HEK293 (cell line): ENCODE data around the gene SHOX.

ENCODE experiments used
- CTCF ChIA-PET: fragments of 350-600 bp; formaldehyde crosslinking; extraction: SDS; loops from one replicate; lab custom pipeline; 2021; ENCODE audit warnings: antibody characterized with exemption; lab: Yijun Ruan, JAX
- POLR2A ChIA-PET: fragments of 300-600 bp; formaldehyde crosslinking; extraction: SDS; loops from one replicate; lab custom pipeline; 2020; ENCODE audit warnings: antibody characterized with exemption, inconsistent platforms; lab: Yijun Ruan, JAX
- H3K27ac ChIP-seq: fragments of 200-500 bp; sonication (Bioruptor generic); 2 replicates; pipeline ENCODE4 v1.5.1; 2014; ENCODE audit warnings: low read depth, low read length, control low read depth, inconsistent platforms; ENCODE audit errors: extremely low read depth
- H3K36me3 ChIP-seq, 2 experiments: fragments of 200-500 bp in 1 of 2; sonication (Bioruptor generic) in 1 of 2; 1 replicate in 1 of 2; 2 replicates in 1 of 2; pipeline ENCODE4 v1.5.1; 2014 to 2017; ENCODE audit warnings: inconsistent platforms in 2 of 2, low read length in 2 of 2; ENCODE audit not compliant: control insufficient read depth in 2 of 2, insufficient read depth in 1 of 2
- H3K4me1 ChIP-seq: fragments of 200-500 bp; sonication (Bioruptor generic); 2 replicates; pipeline ENCODE4 v1.5.1; 2014; ENCODE audit warnings: mild to moderate bottlenecking, low read length, inconsistent platforms; ENCODE audit not compliant: control insufficient read depth, insufficient read depth
- H3K4me3 ChIP-seq: 2 replicates; pipeline ENCODE4 v1.5.1; 2011; ENCODE audit warnings: low read depth, mild to moderate bottlenecking, control low read depth, low read length, moderate library complexity
- H3K9me3 ChIP-seq: fragments of 200-500 bp; sonication (Bioruptor generic); 2 replicates; pipeline ENCODE4 v1.5.1; 2014; ENCODE audit warnings: low read depth, low read length, inconsistent platforms; ENCODE audit not compliant: control insufficient read depth, insufficient read depth
- EGR2 ChIP-seq: fragments of 450-650 bp; formaldehyde crosslinking; IDR thresholded peaks from 2 replicates; pipeline ENCODE4 v1.5.1; 2016; ENCODE audit warnings: low read depth, missing biosample characterization, missing genetic modification characterization
- HOXC10 ChIP-seq: sonication (generic); formaldehyde crosslinking; IDR thresholded peaks from 2 replicates; pipeline ENCODE4 v1.8.1; 2023; ENCODE audit warnings: mild to moderate bottlenecking, missing genetic modification reagents
- HOXD13 ChIP-seq: sonication (generic); formaldehyde crosslinking; IDR thresholded peaks from 2 replicates; pipeline ENCODE4 v1.8.0; 2022; ENCODE audit warnings: missing genetic modification reagents, borderline replicate concordance
- IKZF3 ChIP-seq: fragments of 450-650 bp; IDR thresholded peaks from 2 replicates; pipeline ENCODE4 v1.5.0; 2018; ENCODE audit warnings: missing biosample characterization, mild to moderate bottlenecking, missing genetic modification characterization, moderate library complexity
- KLF16 ChIP-seq: fragments of 450-650 bp; formaldehyde crosslinking; IDR thresholded peaks from 2 replicates; pipeline ENCODE4 v1.5.1; 2017; ENCODE audit warnings: missing biosample characterization, missing genetic modification characterization
- KLF7 ChIP-seq: fragments of 450-650 bp; formaldehyde crosslinking; IDR thresholded peaks from 2 replicates; pipeline ENCODE4 v1.5.1; 2016; ENCODE audit warnings: missing biosample characterization, missing genetic modification characterization, borderline replicate concordance
- ZBTB8A ChIP-seq: fragments of 450-650 bp; formaldehyde crosslinking; IDR thresholded peaks from 2 replicates; pipeline ENCODE4 v1.5.1; 2016; ENCODE audit warnings: missing biosample characterization, missing genetic modification characterization
- ZFHX2 ChIP-seq: fragments of 450-650 bp; formaldehyde crosslinking; conservative IDR thresholded peaks from 2 replicates; pipeline ENCODE4 v1.5.1; 2016; ENCODE audit warnings: missing biosample characterization, missing genetic modification characterization
- ZNF114 ChIP-seq: fragments of 450-650 bp; formaldehyde crosslinking; IDR thresholded peaks from 2 replicates; pipeline ENCODE4 v1.5.0; 2017; ENCODE audit warnings: missing biosample characterization, missing genetic modification characterization
- ZNF121 ChIP-seq: fragments of 450-650 bp; formaldehyde crosslinking; IDR thresholded peaks from 2 replicates; pipeline ENCODE4 v1.5.1; 2016; ENCODE audit warnings: missing biosample characterization, missing genetic modification characterization
- ZNF133 ChIP-seq: fragments of 450-650 bp; formaldehyde crosslinking; IDR thresholded peaks from 2 replicates; pipeline ENCODE4 v1.5.1; 2016; ENCODE audit warnings: missing biosample characterization, missing genetic modification characterization
- ZNF2 ChIP-seq: fragments of 450-650 bp; formaldehyde crosslinking; IDR thresholded peaks from 2 replicates; pipeline ENCODE4 v1.5.1; 2016; ENCODE audit warnings: missing biosample characterization, missing genetic modification characterization
- ZNF211 ChIP-seq: fragments of 450-650 bp; formaldehyde crosslinking; IDR thresholded peaks from 2 replicates; pipeline ENCODE4 v1.5.1; 2016; ENCODE audit warnings: low read depth, missing biosample characterization, missing genetic modification characterization
- ZNF311 ChIP-seq: fragments of 450-650 bp; formaldehyde crosslinking; IDR thresholded peaks from 2 replicates; pipeline ENCODE4 v1.5.1; 2017; ENCODE audit warnings: missing biosample characterization, missing genetic modification characterization, borderline replicate concordance
- ZNF341 ChIP-seq: fragments of 450-650 bp; formaldehyde crosslinking; IDR thresholded peaks from 2 replicates; pipeline ENCODE4; 2016; ENCODE audit warnings: low read depth, missing biosample characterization, missing genetic modification characterization
- ZNF37A ChIP-seq: fragments of 450-650 bp; IDR thresholded peaks from 2 replicates; pipeline ENCODE4 v1.5.1; 2018; ENCODE audit warnings: missing biosample characterization, missing genetic modification characterization
- ZNF416 ChIP-seq: fragments of 450-650 bp; formaldehyde crosslinking; IDR thresholded peaks from 2 replicates; pipeline ENCODE4 v1.5.1; 2016; ENCODE audit warnings: missing biosample characterization, missing genetic modification characterization
- ZNF426 ChIP-seq: fragments of 450-650 bp; formaldehyde crosslinking; IDR thresholded peaks from 2 replicates; pipeline ENCODE4 v1.5.1; 2017; ENCODE audit warnings: missing biosample characterization, missing genetic modification characterization, mild to moderate bottlenecking, inconsistent platforms, moderate library complexity
- ZNF549 ChIP-seq: fragments of 450-650 bp; IDR thresholded peaks from 2 replicates; pipeline ENCODE4 v1.5.1; 2018; ENCODE audit warnings: missing biosample characterization, missing genetic modification characterization, mild to moderate bottlenecking, inconsistent platforms, moderate library complexity
- ZNF555 ChIP-seq: fragments of 450-650 bp; formaldehyde crosslinking; conservative IDR thresholded peaks from 2 replicates; pipeline ENCODE4 v1.5.1; 2017; ENCODE audit warnings: missing biosample characterization, mild to moderate bottlenecking, missing genetic modification characterization, inconsistent platforms
- ZNF596 ChIP-seq: fragments of 450-650 bp; IDR thresholded peaks from 2 replicates; pipeline ENCODE4 v1.5.0; 2018; ENCODE audit warnings: missing biosample characterization, mild to moderate bottlenecking, missing genetic modification characterization, moderate library complexity
- ZNF621 ChIP-seq: fragments of 450-650 bp; formaldehyde crosslinking; IDR thresholded peaks from 2 replicates; pipeline ENCODE4 v1.5.1; 2017; ENCODE audit warnings: missing biosample characterization, missing genetic modification characterization
- ZNF747 ChIP-seq: fragments of 450-650 bp; formaldehyde crosslinking; IDR thresholded peaks from 2 replicates; pipeline ENCODE4 v1.5.1; 2016; ENCODE audit warnings: missing biosample characterization, missing genetic modification characterization
- ZNF837 ChIP-seq: fragments of 450-650 bp; formaldehyde crosslinking; IDR thresholded peaks from 2 replicates; pipeline ENCODE4 v1.5.1; 2016; ENCODE audit warnings: missing biosample characterization, missing genetic modification characterization

The SHOX gene

DNA sequence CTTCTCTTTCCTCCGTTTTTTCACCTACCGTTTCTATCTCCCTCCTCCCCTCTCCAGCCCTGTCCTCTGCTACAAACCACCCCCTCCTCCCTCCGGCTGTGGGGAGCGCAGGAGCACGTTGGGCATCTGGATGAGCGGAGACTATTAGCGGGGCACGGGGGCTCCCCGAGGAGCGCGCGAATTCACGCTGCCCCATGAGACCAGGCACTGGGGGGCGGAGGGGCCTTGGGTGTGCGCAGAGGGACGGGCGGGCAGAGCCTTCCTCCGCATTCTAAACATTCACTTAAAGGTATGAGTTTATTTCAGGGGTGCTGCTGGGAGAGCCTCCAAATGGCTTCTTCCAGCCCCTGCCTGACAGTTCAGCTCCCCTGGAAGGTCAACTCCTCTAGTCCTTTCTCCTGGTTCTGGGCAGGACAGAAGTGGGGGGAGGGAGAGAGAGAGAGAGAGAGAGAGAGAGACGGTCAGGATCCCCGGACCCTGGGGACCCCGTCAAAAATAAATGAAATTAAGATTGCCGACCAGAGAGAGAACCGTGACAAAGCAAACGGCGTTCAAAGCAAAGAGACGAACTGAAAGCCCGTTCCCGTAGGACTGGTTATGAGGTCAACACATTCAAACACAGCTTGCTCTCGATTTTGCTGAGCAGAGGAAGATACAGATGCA lies 5.0 kb downstream of the SHOX start:
- no peak overlapping the region for H3K4me3 ChIP-seq
- TF ChIP-seq ZNF596 (no peak), ZNF2 (tag by site-specific recombination) (no peak), ZNF341 (no peak), IKZF3 (tag by site-specific recombination) (no peak), ZNF621 (tag by site-specific recombination) (no peak), ZBTB8A (tag by site-specific recombination) (no peak), ZNF555 (tag by site-specific recombination) (no peak), ZNF114 (no peak), ZNF133 (tag by site-specific recombination) (no peak), HOXD13 (CRISPR knock-in tag) (no peak), ZNF121 (no peak), ZNF549 (no peak), ZNF837 (tag by site-specific recombination) (no peak), ZNF426 (tag by site-specific recombination) (no peak), KLF7 (tag by site-specific recombination) (no peak), ZNF416 (tag by site-specific recombination) (no peak)
- CTCF ChIA-PET: no interaction called here
- no peaks in the 10 kb centered on the region for H3K4me1 ChIP-seq
- POLR2A ChIA-PET: no interaction called here
- no peaks in the 10 kb centered on the region for H3K36me3 ChIP-seq
- H3K27ac ChIP-seq: no peak overlapping the region
- H3K9me3 ChIP-seq: no peaks in the 10 kb centered on the region

- no peaks in the 10 kb centered on the region for H3K36me3 ChIP-seq
- H3K4me3 ChIP-seq: no peak overlapping the region
- TF ChIP-seq ZNF747 (tag by site-specific recombination): no peak
- no peaks in the 10 kb centered on the region for H3K9me3 ChIP-seq
- CTCF ChIA-PET: no interaction called here
- H3K4me1 ChIP-seq: no peaks in the 10 kb centered on the region
- H3K27ac ChIP-seq: no peak overlapping the region
- POLR2A ChIA-PET: no interaction called here
These were observed 6.5 kb downstream of the SHOX start for GRCh38 chrX:636981-637659.

- Histone ChIP-seq H3K27ac (no peak overlapping the region), H3K4me3 (no peak overlapping the region), H3K36me3 (no peaks in the 10 kb centered on the region), H3K9me3 (no peaks in the 10 kb centered on the region), H3K4me1 (no peaks in the 10 kb centered on the region)
- no peak for TF ChIP-seq ZNF121
- no peak for TF ChIP-seq ZNF211 (tag by site-specific recombination)
- no peak for TF ChIP-seq ZFHX2 (tag by site-specific recombination)
- no peak for TF ChIP-seq ZNF311 (tag by site-specific recombination)
- no peak for TF ChIP-seq ZNF37A
- TF ChIP-seq HOXC10 (CRISPR knock-in tag): no peak
- no peak for TF ChIP-seq KLF16 (tag by site-specific recombination)
- no peak for TF ChIP-seq EGR2 (tag by site-specific recombination)
- POLR2A ChIA-PET: no interaction called here
- CTCF ChIA-PET: no interaction called here
These were observed 7.3 kb downstream of the SHOX start for GRCh38 chrX:637660-638481.
